Tibial nerve (tissue), 4 donors: ENCODE data around the gene TBXAS1. TPM values are rescaled to one million over a fixed set of nuclear protein-coding genes. Genes with fewer than 3 reads are reported as not detected.

Experiments
- DNase-seq, 2 donors: peaks; one replicate each; pipeline ENCODE4 v3.0.0-alpha.2; 2019; ENCODE audit warnings: low spot score in 2 of 2
- H3K27ac ChIP-seq, 4 donors: fragments of 200-600 bp; sonication (generic) in 3 of 4; one replicate each; pipeline ENCODE4 v1.5.1; 2017 to 2019; ENCODE audit warnings: mild to moderate bottlenecking in 1 of 4
- H3K27me3 ChIP-seq, 2 donors: fragments of 200-600 bp; sonication (generic) in 1 of 2; one replicate each; pipeline versions ENCODE4 v1.5.1 to v1.6.0; 2017 to 2019
- H3K36me3 ChIP-seq, 3 donors: fragments of 200-600 bp; sonication (generic); one replicate each; pipeline ENCODE4 v1.5.1; 2018 to 2019
- H3K4me1 ChIP-seq, 4 donors: fragments of 200-600 bp; sonication (generic) in 3 of 4; one replicate each; pipeline ENCODE4 v1.5.1; 2017 to 2019
- H3K4me3 ChIP-seq, 4 donors: fragments of 200-600 bp; sonication (generic) in 3 of 4; one replicate each; pipeline ENCODE4 v1.5.1; 2017 to 2019; ENCODE audit warnings: mild to moderate bottlenecking in 1 of 4, moderate library complexity in 1 of 4
- H3K9me3 ChIP-seq, 4 donors: fragments of 200-600 bp; sonication (generic) in 3 of 4; one replicate each; pipeline ENCODE4 v1.5.1; 2017 to 2019
- EP300 ChIP-seq, 2 donors: sonication (generic); formaldehyde crosslinking; IDR thresholded peaks; one replicate each; pipeline ENCODE4 v1.6.1; 2017; ENCODE audit warnings: antibody characterized with exemption in 2 of 2, mild to moderate bottlenecking in 1 of 2
- POLR2A ChIP-seq, 2 donors: fragments of 450-650 bp; IDR thresholded peaks; one replicate each; pipeline ENCODE4 v1.6.1; 2017; ENCODE audit warnings: antibody characterized with exemption in 2 of 2, mild to moderate bottlenecking in 2 of 2, moderate library complexity in 2 of 2
- WGBS, 2 donors: methylation state at CpG; one replicate each; pipeline ENCODE4 v1.1.5; 2018; 5-methylcytosine and 5-hydroxymethylcytosine counted together
- total RNA-seq, 4 donors: library from RNA; depleted of rRNA; stranded (reverse); fragments of >200 nt; gene quantifications; one replicate each; pipeline ENCODE4 v1.1.0, GENCODE V29; 2016
- TF ChIP-seq, protein P1 (sequence below), 5 experiments: fragments of 200-600 bp in 3 of 5; fragments of 450-650 bp in 2 of 5; sonication (generic) in 3 of 5; IDR thresholded peaks; one replicate each; pipeline ENCODE4 v1.5.1; 2016 to 2019; ENCODE audit warnings: antibody characterized with exemption in 5 of 5, mild to moderate bottlenecking in 3 of 5, moderate library complexity in 2 of 5

Gene TBXAS1
- total RNA-seq, 4 donors from 2014 or later: 19.0 to 80.4 (median 30.5) TPM

DNA sequence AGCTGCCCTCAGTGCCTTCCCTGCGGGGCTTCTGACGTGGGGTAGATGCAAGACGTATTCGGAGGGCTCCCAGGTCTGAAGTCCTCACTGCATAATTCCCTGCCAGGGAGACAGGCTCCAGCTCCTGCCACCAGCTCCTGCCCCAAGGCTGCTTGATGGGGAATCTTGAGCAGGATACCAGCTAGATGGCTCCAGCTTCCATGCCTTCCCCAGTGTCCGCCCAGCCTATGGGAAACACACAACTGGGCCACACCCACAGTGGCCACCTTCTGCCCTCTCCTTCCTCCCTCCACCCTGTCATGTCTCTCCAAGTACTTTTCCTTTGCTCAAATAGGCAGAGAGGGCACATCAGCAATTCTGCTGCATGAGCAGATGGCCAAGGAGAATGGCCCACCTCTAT lies 137.9 kb downstream of the TBXAS1 start:
- no peaks in the 10 kb centered on the region for H3K36me3 ChIP-seq
- no peaks in the 10 kb centered on the region for H3K4me1 ChIP-seq
- no peaks in the 10 kb centered on the region for H3K27me3 ChIP-seq
- TF ChIP-seq EP300 (IDR thresholded peaks at IDR 0.05) (no peak), POLR2A (IDR thresholded peaks at IDR 0.05) (no peak)
- TF ChIP-seq, protein P1, sequence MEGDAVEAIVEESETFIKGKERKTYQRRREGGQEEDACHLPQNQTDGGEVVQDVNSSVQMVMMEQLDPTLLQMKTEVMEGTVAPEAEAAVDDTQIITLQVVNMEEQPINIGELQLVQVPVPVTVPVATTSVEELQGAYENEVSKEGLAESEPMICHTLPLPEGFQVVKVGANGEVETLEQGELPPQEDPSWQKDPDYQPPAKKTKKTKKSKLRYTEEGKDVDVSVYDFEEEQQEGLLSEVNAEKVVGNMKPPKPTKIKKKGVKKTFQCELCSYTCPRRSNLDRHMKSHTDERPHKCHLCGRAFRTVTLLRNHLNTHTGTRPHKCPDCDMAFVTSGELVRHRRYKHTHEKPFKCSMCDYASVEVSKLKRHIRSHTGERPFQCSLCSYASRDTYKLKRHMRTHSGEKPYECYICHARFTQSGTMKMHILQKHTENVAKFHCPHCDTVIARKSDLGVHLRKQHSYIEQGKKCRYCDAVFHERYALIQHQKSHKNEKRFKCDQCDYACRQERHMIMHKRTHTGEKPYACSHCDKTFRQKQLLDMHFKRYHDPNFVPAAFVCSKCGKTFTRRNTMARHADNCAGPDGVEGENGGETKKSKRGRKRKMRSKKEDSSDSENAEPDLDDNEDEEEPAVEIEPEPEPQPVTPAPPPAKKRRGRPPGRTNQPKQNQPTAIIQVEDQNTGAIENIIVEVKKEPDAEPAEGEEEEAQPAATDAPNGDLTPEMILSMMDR (IDR thresholded peaks at IDR 0.05): no peak
- H3K9me3 ChIP-seq: no peaks in the 10 kb centered on the region
- H3K27ac ChIP-seq: no peak overlapping the region
- no peak overlapping the region for H3K4me3 ChIP-seq
- 79 to 96% methylated on average over 5 of the region's 5 CpGs for WGBS, 2 donors
- no peak for DNase-seq

DNA sequence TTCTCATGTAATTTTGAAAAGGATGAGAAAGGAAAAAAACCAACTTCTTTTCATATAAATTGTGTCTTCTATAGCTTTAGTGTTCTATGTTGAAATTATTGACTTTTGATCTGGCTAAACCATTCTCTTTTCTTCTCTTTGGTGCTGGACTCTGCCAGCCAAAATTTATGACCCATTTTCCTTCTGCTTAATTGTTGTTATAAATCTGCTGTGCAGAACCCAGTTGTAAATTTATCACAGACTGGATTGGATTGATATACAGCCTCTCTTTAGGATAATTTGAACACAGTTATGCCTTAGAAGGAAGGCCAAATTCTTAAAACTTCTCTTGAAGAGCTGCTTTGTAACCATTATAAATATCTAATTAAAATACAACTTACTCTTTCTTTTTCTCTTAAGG lies 139.9 kb downstream of the TBXAS1 start:
- Histone ChIP-seq H3K27ac (peak overlapping the region in 2 of 4 donors; percentile 14 to 35), H3K9me3 (no peaks in the 10 kb centered on the region), H3K36me3 (no peaks in the 10 kb centered on the region), H3K4me3 (no peak overlapping the region), H3K27me3 (no peaks in the 10 kb centered on the region), H3K4me1 (no peaks in the 10 kb centered on the region)
- DNase-seq: no peak
- TF ChIP-seq POLR2A (IDR thresholded peaks at IDR 0.05) (no peak), EP300 (IDR thresholded peaks at IDR 0.05) (no peak)
- TF ChIP-seq, protein P1 (IDR thresholded peaks at IDR 0.05): no peak

GRCh38 chr7:139972029-139972428 lies 143.0 kb downstream of the TBXAS1 start:
- Histone ChIP-seq H3K27me3 (no peaks in the 10 kb centered on the region), H3K36me3 (no peaks in the 10 kb centered on the region), H3K27ac (no peak overlapping the region), H3K4me3 (no peak overlapping the region), H3K9me3 (no peaks in the 10 kb centered on the region), H3K4me1 (no peaks in the 10 kb centered on the region)
- TF ChIP-seq POLR2A (IDR thresholded peaks at IDR 0.05): no peak
- TF ChIP-seq, protein P1 (IDR thresholded peaks at IDR 0.05): no peak
- no peak for DNase-seq

DNA sequence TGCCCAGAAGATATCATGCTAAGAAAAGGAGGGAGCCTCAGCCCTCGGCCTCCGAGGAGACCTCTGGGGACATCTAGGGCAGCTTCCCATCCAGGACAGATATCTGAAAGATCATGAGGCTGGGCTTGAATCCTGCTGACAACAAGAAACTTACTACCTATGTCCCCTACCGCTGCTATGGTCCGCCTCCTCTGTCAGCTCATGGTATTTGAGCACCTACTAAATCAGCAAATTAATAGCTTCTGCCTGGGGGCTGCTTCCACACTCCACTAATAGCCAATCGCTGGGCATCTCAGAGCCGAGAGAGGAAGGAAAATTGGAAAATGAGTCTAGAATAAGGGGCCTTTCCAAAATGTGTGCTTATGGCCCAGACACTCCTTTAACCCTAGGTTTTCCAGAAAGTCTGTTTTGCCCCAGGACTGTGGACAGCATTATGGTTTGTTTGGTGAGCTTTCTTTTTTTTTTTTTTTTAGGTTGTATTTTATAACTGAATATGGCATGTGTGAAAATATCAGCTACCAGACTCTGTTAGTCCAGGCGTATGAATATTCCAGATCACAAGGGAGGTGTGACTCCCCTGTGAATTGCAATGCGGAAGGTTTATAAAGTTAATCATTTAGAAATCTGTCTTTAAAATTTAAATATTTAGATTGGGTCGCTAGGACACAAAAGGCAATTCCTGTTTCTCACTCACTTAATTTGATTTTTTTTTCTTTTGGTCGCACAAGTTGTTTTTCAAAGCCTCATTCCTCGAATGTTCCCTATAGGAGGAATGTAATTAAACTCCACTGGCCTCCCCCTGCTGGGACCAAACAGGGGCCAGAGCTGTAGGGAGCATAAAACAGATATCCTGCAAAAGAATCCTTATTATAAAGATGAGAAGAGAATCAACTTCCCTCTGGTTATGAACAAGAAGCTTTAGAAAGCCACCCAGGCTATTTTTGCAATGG lies 144.3 kb downstream of the TBXAS1 start:
- Histone ChIP-seq H3K27ac (no peak overlapping the region), H3K27me3 (no peaks in the 10 kb centered on the region), H3K4me3 (no peak overlapping the region), H3K4me1 (no peaks in the 10 kb centered on the region), H3K9me3 (no peaks in the 10 kb centered on the region), H3K36me3 (no peaks in the 10 kb centered on the region)
- WGBS, 2 donors: 53 to 56% methylated on average over 11 of the region's 11 CpGs
- TF ChIP-seq POLR2A (IDR thresholded peaks at IDR 0.05): no peak
- TF ChIP-seq, protein P1 (IDR thresholded peaks at IDR 0.05): no peak
- TF ChIP-seq EP300 (IDR thresholded peaks at IDR 0.05): no peak
- DNase-seq: no peak

- Histone ChIP-seq H3K4me3 (no peak overlapping the region), H3K27me3 (no peaks in the 10 kb centered on the region), H3K27ac (no peak overlapping the region), H3K9me3 (no peaks in the 10 kb centered on the region), H3K36me3 (no peaks in the 10 kb centered on the region), H3K4me1 (no peaks in the 10 kb centered on the region)
- no peak for DNase-seq
- TF ChIP-seq, protein P1 (IDR thresholded peaks at IDR 0.05): no peak
- TF ChIP-seq EP300 (IDR thresholded peaks at IDR 0.05) (no peak), POLR2A (IDR thresholded peaks at IDR 0.05) (no peak)
- 90 to 92% methylated on average over 13 of the region's 13 CpGs for WGBS, 2 donors
Measured at GRCh38 chr7:139974179-139974811, 145.2 kb downstream of the TBXAS1 start.
